PFSK-1 (cell line): ENCODE results near the gene TRIM25.

Experiments used
- FOXP2 ChIP-seq: optimal IDR thresholded peaks from 2 replicates; pipeline ENCODE3; 2011; ENCODE audit warnings: borderline replicate concordance, control low read depth, inconsistent platforms; ENCODE audit not compliant: insufficient read depth; ENCODE audit errors: extremely low read length, extremely low read depth
- REST ChIP-seq, 2 experiments: IDR thresholded peaks; 2 replicates each; pipeline versions ENCODE4 v1.6.1 to v1.8.0; 2011 to 2012; ENCODE audit warnings: low read depth in 2 of 2, low read length in 2 of 2, control low read depth in 1 of 2, inconsistent platforms in 1 of 2, mild to moderate bottlenecking in 1 of 2, moderate library complexity in 1 of 2; ENCODE audit not compliant: insufficient read depth in 1 of 2
- TAF1 ChIP-seq: IDR thresholded peaks from 2 replicates; pipeline ENCODE4 v1.6.1; 2012; ENCODE audit warnings: low read length, control low read depth, borderline replicate concordance; ENCODE audit not compliant: insufficient read depth

GRCh38 chr17:56880133-56880532 is 33.7 kb downstream of the TRIM25 start:
- TF ChIP-seq TAF1 (no peak), REST (IDR thresholded peaks at IDR 0.05; ENCODE audit: insufficient read depth in 1 of 2, low read depth in 2 of 2, low read length in 2 of 2) (no peak), FOXP2 (no peak)
